ENCODE results near the gene PHYH. TPM values are rescaled to one million over a fixed set of nuclear protein-coding genes. Genes with fewer than 3 reads are reported as not detected.
"Not testable (repeated sequence)": the region's sequence is repeated elsewhere in the genome, so short reads cannot be mapped to it uniquely, and the experiment has no call there.

Gene PHYH
- total and polyA plus RNA-seq, 2 donors: 7.7 to 18.1 TPM

- H3K9me3 ChIP-seq (ENCODE audit: control insufficient read depth in 2 of 2, insufficient read depth in 1 of 2, low read length in 1 of 2): no peaks in the 10 kb centered on the region
- H3K27me3 ChIP-seq (ENCODE audit: control insufficient read depth in 2 of 2, insufficient read depth in 1 of 2, low read length in 1 of 2): no peaks in the 10 kb centered on the region
- WGBS: 95% methylated on average over 9 of the region's 9 CpGs
- H3K4me1 ChIP-seq (ENCODE audit: control insufficient read depth in 2 of 2, insufficient read depth in 2 of 2, low read length in 2 of 2): no peaks in the 10 kb centered on the region
- DNase-seq (ENCODE audit: low read depth in 6 of 9, low spot score in 9 of 9): no peak
- H3K4me3 ChIP-seq (ENCODE audit: low read length in 2 of 2): no peak overlapping the region
- H3K27ac ChIP-seq (ENCODE audit: low read depth in 1 of 2, low read length in 1 of 2): no peak overlapping the region
- no peaks in the 10 kb centered on the region for H3K36me3 ChIP-seq (ENCODE audit: control insufficient read depth in 2 of 2, insufficient read depth in 2 of 2, low read length in 1 of 2)
These were observed 52.6 kb downstream of the PHYH start for GRCh38 chr10:13247246-13247645.

- not testable (repeated sequence) for H3K36me3 ChIP-seq (ENCODE audit: control insufficient read depth in 2 of 2, insufficient read depth in 2 of 2, low read length in 1 of 2)
- WGBS: 90% methylated on average over 5 of the region's 5 CpGs
These were observed 57.6 kb downstream of the PHYH start for GRCh38 chr10:13242260-13242659.

GRCh38 chr10:13241613-13242012, 58.3 kb downstream of the PHYH start:
- Histone ChIP-seq H3K27ac (ENCODE audit: low read depth in 1 of 2, low read length in 1 of 2) (no peak overlapping the region), H3K9me3 (ENCODE audit: control insufficient read depth in 2 of 2, insufficient read depth in 1 of 2, low read length in 1 of 2) (no peaks in the 10 kb centered on the region), H3K27me3 (ENCODE audit: control insufficient read depth in 2 of 2, insufficient read depth in 1 of 2, low read length in 1 of 2) (no peaks in the 10 kb centered on the region), H3K36me3 (ENCODE audit: control insufficient read depth in 2 of 2, insufficient read depth in 2 of 2, low read length in 1 of 2) (no peaks in the 10 kb centered on the region), H3K4me1 (ENCODE audit: control insufficient read depth in 2 of 2, insufficient read depth in 2 of 2, low read length in 2 of 2) (no peaks in the 10 kb centered on the region), H3K4me3 (ENCODE audit: low read length in 2 of 2) (no peak overlapping the region)
- 96% methylated on average over 3 of the region's 3 CpGs for WGBS
- DNase-seq (ENCODE audit: low read depth in 6 of 9, low spot score in 9 of 9): no peak

More at GRCh38 chr10:13242260-13242659, 57.6 kb downstream of the PHYH start:
- H3K4me3 ChIP-seq (ENCODE audit: low read length in 2 of 2); H3K27me3 ChIP-seq (ENCODE audit: control insufficient read depth in 2 of 2, insufficient read depth in 1 of 2, low read length in 1 of 2); DNase-seq (ENCODE audit: low read depth in 6 of 9, low spot score in 9 of 9); H3K27ac ChIP-seq (ENCODE audit: low read depth in 1 of 2, low read length in 1 of 2); H3K9me3 ChIP-seq (ENCODE audit: control insufficient read depth in 2 of 2, insufficient read depth in 1 of 2, low read length in 1 of 2); H3K4me1 ChIP-seq (ENCODE audit: control insufficient read depth in 2 of 2, insufficient read depth in 2 of 2, low read length in 2 of 2): not testable (repeated sequence)

GRCh38 chr10:13239923-13240322, 59.9 kb downstream of the PHYH start:
- WGBS: 97% methylated on average over 7 of the region's 7 CpGs
- Histone ChIP-seq H3K27ac (ENCODE audit: low read depth in 1 of 2, low read length in 1 of 2) (no peak overlapping the region), H3K4me3 (ENCODE audit: low read length in 2 of 2) (no peak overlapping the region), H3K9me3 (ENCODE audit: control insufficient read depth in 2 of 2, insufficient read depth in 1 of 2, low read length in 1 of 2) (no peaks in the 10 kb centered on the region), H3K27me3 (ENCODE audit: control insufficient read depth in 2 of 2, insufficient read depth in 1 of 2, low read length in 1 of 2) (no peaks in the 10 kb centered on the region), H3K36me3 (ENCODE audit: control insufficient read depth in 2 of 2, insufficient read depth in 2 of 2, low read length in 1 of 2) (no peaks in the 10 kb centered on the region), H3K4me1 (ENCODE audit: control insufficient read depth in 2 of 2, insufficient read depth in 2 of 2, low read length in 2 of 2) (no peaks in the 10 kb centered on the region)
- DNase-seq (ENCODE audit: low read depth in 6 of 9, low spot score in 9 of 9): no peak

GRCh38 chr10:13238271-13239077, 61.4 kb downstream of the PHYH start:
- no peak overlapping the region for H3K27ac ChIP-seq (ENCODE audit: low read depth in 1 of 2, low read length in 1 of 2)
- no peak overlapping the region for H3K4me3 ChIP-seq (ENCODE audit: low read length in 2 of 2)
- peaks cover 0 to 2% of the 10 kb centered on the region in 2 donors for H3K27me3 ChIP-seq (ENCODE audit: control insufficient read depth in 2 of 2, insufficient read depth in 1 of 2, low read length in 1 of 2)
- 95% methylated on average over 16 of the region's 16 CpGs for WGBS
- DNase-seq (ENCODE audit: low read depth in 6 of 9, low spot score in 9 of 9): no peak
- no peaks in the 10 kb centered on the region for H3K9me3 ChIP-seq (ENCODE audit: control insufficient read depth in 2 of 2, insufficient read depth in 1 of 2, low read length in 1 of 2)
- no peaks in the 10 kb centered on the region for H3K4me1 ChIP-seq (ENCODE audit: control insufficient read depth in 2 of 2, insufficient read depth in 2 of 2, low read length in 2 of 2)
- no peaks in the 10 kb centered on the region for H3K36me3 ChIP-seq (ENCODE audit: control insufficient read depth in 2 of 2, insufficient read depth in 2 of 2, low read length in 1 of 2)

GRCh38 chr10:13236638-13237037, 63.2 kb downstream of the PHYH start:
- Histone ChIP-seq H3K4me3 (ENCODE audit: low read length in 2 of 2) (no peak overlapping the region), H3K9me3 (ENCODE audit: control insufficient read depth in 2 of 2, insufficient read depth in 1 of 2, low read length in 1 of 2) (no peaks in the 10 kb centered on the region), H3K36me3 (ENCODE audit: control insufficient read depth in 2 of 2, insufficient read depth in 2 of 2, low read length in 1 of 2) (no peaks in the 10 kb centered on the region), H3K27ac (ENCODE audit: low read depth in 1 of 2, low read length in 1 of 2) (no peak overlapping the region), H3K27me3 (ENCODE audit: control insufficient read depth in 2 of 2, insufficient read depth in 1 of 2, low read length in 1 of 2) (peaks cover 0 to 5% of the 10 kb centered on the region in 2 donors), H3K4me1 (ENCODE audit: control insufficient read depth in 2 of 2, insufficient read depth in 2 of 2, low read length in 2 of 2) (no peaks in the 10 kb centered on the region)
- no peak for DNase-seq (ENCODE audit: low read depth in 6 of 9, low spot score in 9 of 9)
- WGBS: 93% methylated on average over 8 of the region's 8 CpGs

- DNase-seq (ENCODE audit: low read depth in 6 of 9, low spot score in 9 of 9); H3K27me3 ChIP-seq (ENCODE audit: control insufficient read depth in 2 of 2, insufficient read depth in 1 of 2, low read length in 1 of 2); H3K4me3 ChIP-seq (ENCODE audit: low read length in 2 of 2); H3K4me1 ChIP-seq (ENCODE audit: control insufficient read depth in 2 of 2, insufficient read depth in 2 of 2, low read length in 2 of 2); H3K36me3 ChIP-seq (ENCODE audit: control insufficient read depth in 2 of 2, insufficient read depth in 2 of 2, low read length in 1 of 2); H3K9me3 ChIP-seq (ENCODE audit: control insufficient read depth in 2 of 2, insufficient read depth in 1 of 2, low read length in 1 of 2); H3K27ac ChIP-seq (ENCODE audit: low read depth in 1 of 2, low read length in 1 of 2): not testable (repeated sequence)
- 94% methylated on average over 13 of the region's 13 CpGs for WGBS
These were observed 65.1 kb downstream of the PHYH start for GRCh38 chr10:13234736-13235135.

- peaks cover 0 to 5% of the 10 kb centered on the region in 2 donors for H3K27me3 ChIP-seq (ENCODE audit: control insufficient read depth in 2 of 2, insufficient read depth in 1 of 2, low read length in 1 of 2)
- H3K9me3 ChIP-seq (ENCODE audit: control insufficient read depth in 2 of 2, insufficient read depth in 1 of 2, low read length in 1 of 2): no peaks in the 10 kb centered on the region
- no peaks in the 10 kb centered on the region for H3K36me3 ChIP-seq (ENCODE audit: control insufficient read depth in 2 of 2, insufficient read depth in 2 of 2, low read length in 1 of 2)
- H3K4me1 ChIP-seq (ENCODE audit: control insufficient read depth in 2 of 2, insufficient read depth in 2 of 2, low read length in 2 of 2): no peaks in the 10 kb centered on the region
- DNase-seq (ENCODE audit: low read depth in 6 of 9, low spot score in 9 of 9): no peak
- no peak within 1 kb of the TSS for H3K4me3 ChIP-seq (ENCODE audit: low read length in 2 of 2)
- WGBS: 82% methylated on average over 10 of the region's 10 CpGs
- no peak within 1 kb of the TSS for H3K27ac ChIP-seq (ENCODE audit: low read depth in 1 of 2, low read length in 1 of 2)
These were observed 65.7 kb downstream of the PHYH start, which contains the start of gene UCMA for GRCh38 chr10:13234172-13234571. Gene UCMA, minus strand, starts transcription at chr10:13234374. Its CDS starts 116 bp downstream, at chr10:13234258.

GRCh38 chr10:13233358-13233757, 66.5 kb downstream of the PHYH start:
- Histone ChIP-seq H3K9me3 (ENCODE audit: control insufficient read depth in 2 of 2, insufficient read depth in 1 of 2, low read length in 1 of 2) (no peaks in the 10 kb centered on the region), H3K4me1 (ENCODE audit: control insufficient read depth in 2 of 2, insufficient read depth in 2 of 2, low read length in 2 of 2) (no peaks in the 10 kb centered on the region), H3K27ac (ENCODE audit: low read depth in 1 of 2, low read length in 1 of 2) (no peak overlapping the region), H3K27me3 (ENCODE audit: control insufficient read depth in 2 of 2, insufficient read depth in 1 of 2, low read length in 1 of 2) (peaks cover 0 to 5% of the 10 kb centered on the region in 2 donors), H3K36me3 (ENCODE audit: control insufficient read depth in 2 of 2, insufficient read depth in 2 of 2, low read length in 1 of 2) (no peaks in the 10 kb centered on the region), H3K4me3 (ENCODE audit: low read length in 2 of 2) (no peak overlapping the region)
- WGBS: 74% methylated on average over 14 of the region's 14 CpGs
- DNase-seq (ENCODE audit: low read depth in 6 of 9, low spot score in 9 of 9): no peak
